ENCODE results near the gene USF3.

USF3 gene

GRCh38 chr3:113606539-113607218 lies 89.8 kb downstream of the USF3 start:
- peak; percentile 20 for DNase-seq

DNA sequence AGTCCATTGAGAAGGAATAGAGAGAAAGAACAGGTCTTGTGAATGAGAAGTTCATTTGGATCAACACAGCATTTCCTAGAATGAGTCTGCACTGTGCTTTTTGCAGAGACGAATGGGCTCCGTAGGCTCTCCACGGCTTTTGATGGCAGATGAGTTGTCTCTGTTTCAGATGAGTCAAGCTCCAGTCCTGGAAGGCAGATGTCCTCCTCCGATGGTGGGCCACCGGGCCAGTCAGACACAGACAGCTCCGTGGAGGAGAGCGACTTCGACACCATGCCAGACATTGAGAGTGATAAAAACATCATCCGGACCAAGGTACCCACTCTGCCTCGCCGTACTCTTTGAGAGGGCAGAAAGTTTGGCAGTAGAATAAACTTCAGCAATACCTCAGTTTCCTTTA lies 93.6 kb downstream of the USF3 start:
- DNase-seq, result no peak

GRCh38 chr3:113602256-113602655 lies 94.2 kb downstream of the USF3 start:
- DNase-seq, result no peak

GRCh38 chr3:113601240-113601639 lies 95.2 kb downstream of the USF3 start:
- DNase-seq, result no peak

- DNase-seq, result no peak
Measured at GRCh38 chr3:113600418-113601182, 95.8 kb downstream of the USF3 start.

Measured in activated T-cell treated with anti-CD3 and anti-CD28 coated beads, Interleukin-2, amount 50 U/mL, for 1 hour (primary cell).